ENCODE results near the gene SGPL1.

DNA sequence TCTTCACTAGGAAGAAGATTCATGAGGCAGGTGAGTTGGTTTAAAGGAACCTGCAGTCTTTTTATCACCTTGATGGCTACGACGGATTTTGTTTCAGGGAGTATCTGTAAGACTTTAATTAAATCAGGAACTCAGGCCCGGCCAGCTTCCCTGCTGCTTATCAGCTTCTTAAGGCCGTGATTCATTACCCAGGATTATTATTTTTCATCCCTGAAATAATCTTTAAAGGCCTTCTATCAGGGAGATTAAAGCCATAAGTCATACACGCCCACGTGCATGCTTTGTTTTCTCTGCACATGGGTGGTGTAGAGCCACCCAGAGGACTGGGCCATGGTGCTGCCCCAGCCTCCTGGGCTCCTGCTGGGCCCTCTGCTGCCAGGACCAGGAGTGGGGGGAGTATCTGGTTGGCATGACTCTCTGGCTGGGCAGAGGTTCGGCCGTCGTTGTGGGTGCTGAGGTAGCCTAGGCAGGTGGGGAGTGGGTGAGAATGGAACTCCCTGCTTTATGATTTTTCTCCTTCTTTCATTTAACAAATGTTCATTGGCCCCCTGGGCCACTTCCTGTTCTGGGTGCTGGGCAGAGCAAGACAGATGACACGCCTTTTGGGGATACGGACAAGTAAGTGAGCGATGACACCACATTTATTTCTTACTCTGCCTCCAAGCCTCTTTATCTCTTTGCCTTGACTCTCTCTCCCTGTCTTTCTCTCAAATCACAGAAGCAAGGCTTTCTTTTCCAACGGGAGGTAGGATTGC is 111.6 kb downstream of the SGPL1 start:
- TF ChIP-seq, protein P1, sequence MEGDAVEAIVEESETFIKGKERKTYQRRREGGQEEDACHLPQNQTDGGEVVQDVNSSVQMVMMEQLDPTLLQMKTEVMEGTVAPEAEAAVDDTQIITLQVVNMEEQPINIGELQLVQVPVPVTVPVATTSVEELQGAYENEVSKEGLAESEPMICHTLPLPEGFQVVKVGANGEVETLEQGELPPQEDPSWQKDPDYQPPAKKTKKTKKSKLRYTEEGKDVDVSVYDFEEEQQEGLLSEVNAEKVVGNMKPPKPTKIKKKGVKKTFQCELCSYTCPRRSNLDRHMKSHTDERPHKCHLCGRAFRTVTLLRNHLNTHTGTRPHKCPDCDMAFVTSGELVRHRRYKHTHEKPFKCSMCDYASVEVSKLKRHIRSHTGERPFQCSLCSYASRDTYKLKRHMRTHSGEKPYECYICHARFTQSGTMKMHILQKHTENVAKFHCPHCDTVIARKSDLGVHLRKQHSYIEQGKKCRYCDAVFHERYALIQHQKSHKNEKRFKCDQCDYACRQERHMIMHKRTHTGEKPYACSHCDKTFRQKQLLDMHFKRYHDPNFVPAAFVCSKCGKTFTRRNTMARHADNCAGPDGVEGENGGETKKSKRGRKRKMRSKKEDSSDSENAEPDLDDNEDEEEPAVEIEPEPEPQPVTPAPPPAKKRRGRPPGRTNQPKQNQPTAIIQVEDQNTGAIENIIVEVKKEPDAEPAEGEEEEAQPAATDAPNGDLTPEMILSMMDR (IDR thresholded peaks at IDR 0.05): no peak
- no peak for TF ChIP-seq POLR2A (IDR thresholded peaks at IDR 0.05)
